DOHH2 (cell line): ENCODE data around the gene BRDT.

Experiments used
- H3F3A ChIP-seq: fragments of 200-600 bp; sonication (generic), shearing (Covaris generic); 2 replicates; pipeline ENCODE4 v1.6.0; 2016; ENCODE audit warnings: antibody characterized with exemption, mild to moderate bottlenecking; ENCODE audit not compliant: control insufficient read depth, insufficient read depth
- H3K27ac ChIP-seq: fragments of 200-600 bp; sonication (generic); 2 replicates; pipeline ENCODE4 v1.5.1; 2014; ENCODE audit warnings: low read depth, mild to moderate bottlenecking, low read length, moderate library complexity
- H3K27me3 ChIP-seq: fragments of 200-600 bp; sonication (generic); 2 replicates; pipeline ENCODE4 v1.6.1; 2014; ENCODE audit warnings: mild to moderate bottlenecking, low read length, mixed read lengths; ENCODE audit not compliant: control insufficient read depth
- H3K36me3 ChIP-seq: fragments of 200-600 bp; sonication (generic); 2 replicates; pipeline ENCODE4 v1.6.1; 2014; ENCODE audit warnings: mild to moderate bottlenecking, low read length, moderate library complexity, mixed read lengths; ENCODE audit not compliant: control insufficient read depth
- H3K4me1 ChIP-seq: fragments of 200-600 bp; sonication (generic); 2 replicates; pipeline ENCODE4 v1.6.1; 2014; ENCODE audit warnings: mild to moderate bottlenecking, low read length, mixed read lengths; ENCODE audit not compliant: control insufficient read depth
- H3K4me2 ChIP-seq: fragments of 200-600 bp; sonication (generic); 2 replicates; pipeline ENCODE4 v1.6.0; 2014; ENCODE audit warnings: mild to moderate bottlenecking, low read length, moderate library complexity
- H3K4me3 ChIP-seq: fragments of 200-600 bp; sonication (generic); 2 replicates; pipeline ENCODE4 v1.5.1; 2014; ENCODE audit warnings: mild to moderate bottlenecking, low read length, mixed read lengths
- H3K79me2 ChIP-seq: fragments of 200-600 bp; sonication (generic); 2 replicates; pipeline ENCODE4 v1.6.1; 2014; ENCODE audit warnings: mild to moderate bottlenecking, low read length, mixed read lengths; ENCODE audit not compliant: control insufficient read depth
- H3K9me2 ChIP-seq: fragments of 200-600 bp; sonication (generic); replicated peaks from 2 replicates; pipeline ENCODE4 v1.6.1; 2014; ENCODE audit warnings: mild to moderate bottlenecking, low read length, mixed read lengths; ENCODE audit not compliant: control insufficient read depth
- H3K9me3 ChIP-seq: fragments of 200-600 bp; sonication (generic); 2 replicates; pipeline ENCODE4 v1.6.1; 2014; ENCODE audit warnings: antibody characterized with exemption, low read length, mixed read lengths; ENCODE audit not compliant: control insufficient read depth, insufficient read depth
- H4K20me1 ChIP-seq: fragments of 200-600 bp; sonication (generic); 2 replicates; pipeline ENCODE4 v1.6.0; 2014; ENCODE audit warnings: low read depth, mild to moderate bottlenecking, antibody characterized with exemption, low read length, moderate library complexity; ENCODE audit not compliant: control insufficient read depth, insufficient read depth
- EZH2phosphoT487 ChIP-seq: fragments of 200-600 bp; sonication (generic); IDR thresholded peaks from 2 replicates; pipeline ENCODE4 v1.6.1; 2017; ENCODE audit warnings: borderline replicate concordance, mild to moderate bottlenecking, antibody characterized with exemption, low read length, moderate library complexity, mixed read lengths
- TF ChIP-seq, protein P1 (sequence below): fragments of 200-600 bp; sonication (generic); IDR thresholded peaks from one replicate; pipeline ENCODE4 v1.5.1; 2014; ENCODE audit warnings: antibody characterized with exemption, mild to moderate bottlenecking, low read depth, low read length; ENCODE audit not compliant: poor library complexity, severe bottlenecking

BRDT gene

DNA sequence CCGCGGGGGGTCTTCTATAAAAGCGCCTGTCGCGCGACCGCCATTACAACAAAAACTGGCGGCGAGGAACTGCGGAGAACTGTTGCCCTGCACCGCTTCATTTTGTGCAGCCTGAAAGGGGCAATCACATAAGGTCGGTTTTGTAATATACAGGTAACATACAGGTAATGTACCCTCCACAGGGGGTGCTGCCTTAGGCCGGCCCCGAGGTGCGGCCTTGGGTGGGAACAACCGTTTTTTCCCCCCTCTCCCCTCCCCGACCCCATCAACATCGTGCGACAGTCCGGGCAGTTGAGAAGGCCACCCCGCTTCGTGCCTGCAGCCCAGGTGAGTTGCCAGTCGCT lies at the start of gene BRDT:
Gene BRDT (plus strand): TSS at position 46 of the 344 bp plus-strand sequence. CDS start 13,354 bp downstream, outside the sequence.
- Histone ChIP-seq H3K27ac (no peak within 1 kb of the TSS), H3K79me2 (no peaks in the 10 kb centered on the region), H3K4me1 (no peaks in the 10 kb centered on the region), H3K27me3 (no peaks in the 10 kb centered on the region), H3K4me2 (no peak within 1 kb of the TSS), H3K4me3 (no peak within 1 kb of the TSS), H3F3A (no peaks in the 10 kb centered on the region), H3K9me3 (no peaks in the 10 kb centered on the region), H3K36me3 (no peaks in the 10 kb centered on the region), H3K9me2 (no peaks in the 10 kb centered on the region), H4K20me1 (no peaks in the 10 kb centered on the region)
- TF ChIP-seq EZH2phosphoT487: no peak
- TF ChIP-seq, protein P1, sequence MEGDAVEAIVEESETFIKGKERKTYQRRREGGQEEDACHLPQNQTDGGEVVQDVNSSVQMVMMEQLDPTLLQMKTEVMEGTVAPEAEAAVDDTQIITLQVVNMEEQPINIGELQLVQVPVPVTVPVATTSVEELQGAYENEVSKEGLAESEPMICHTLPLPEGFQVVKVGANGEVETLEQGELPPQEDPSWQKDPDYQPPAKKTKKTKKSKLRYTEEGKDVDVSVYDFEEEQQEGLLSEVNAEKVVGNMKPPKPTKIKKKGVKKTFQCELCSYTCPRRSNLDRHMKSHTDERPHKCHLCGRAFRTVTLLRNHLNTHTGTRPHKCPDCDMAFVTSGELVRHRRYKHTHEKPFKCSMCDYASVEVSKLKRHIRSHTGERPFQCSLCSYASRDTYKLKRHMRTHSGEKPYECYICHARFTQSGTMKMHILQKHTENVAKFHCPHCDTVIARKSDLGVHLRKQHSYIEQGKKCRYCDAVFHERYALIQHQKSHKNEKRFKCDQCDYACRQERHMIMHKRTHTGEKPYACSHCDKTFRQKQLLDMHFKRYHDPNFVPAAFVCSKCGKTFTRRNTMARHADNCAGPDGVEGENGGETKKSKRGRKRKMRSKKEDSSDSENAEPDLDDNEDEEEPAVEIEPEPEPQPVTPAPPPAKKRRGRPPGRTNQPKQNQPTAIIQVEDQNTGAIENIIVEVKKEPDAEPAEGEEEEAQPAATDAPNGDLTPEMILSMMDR: no peak

DNA sequence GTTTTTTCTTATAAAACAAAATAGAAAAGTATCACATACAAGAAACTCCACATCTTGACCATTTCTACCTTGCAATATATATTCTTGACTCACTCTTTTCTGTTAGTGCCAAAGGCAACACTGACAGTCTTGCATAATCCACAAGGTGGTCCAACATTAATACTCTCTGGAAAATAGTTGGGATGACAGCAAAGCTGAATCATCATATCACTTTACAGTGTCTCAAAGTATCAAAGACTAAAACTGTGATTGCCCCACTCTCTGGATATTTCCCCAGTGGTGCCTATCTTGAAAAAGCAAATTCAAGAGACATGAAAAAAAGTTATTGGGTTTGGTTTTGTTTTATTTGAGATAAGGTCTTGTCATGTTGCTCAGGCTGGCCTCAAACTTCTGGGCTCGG lies 48.6 kb upstream of the BRDT start:
- H3K4me2 ChIP-seq: no peak overlapping the region
- H3K4me3 ChIP-seq: no peak overlapping the region
- no peaks in the 10 kb centered on the region for H3K4me1 ChIP-seq
- H3K27me3 ChIP-seq: peaks cover 3% of the 10 kb centered on the region; the same call in 1 of the 2 replicates
- H3K27ac ChIP-seq: no peak overlapping the region
- TF ChIP-seq, protein P1: no peak
- no peak for TF ChIP-seq EZH2phosphoT487
- no peaks in the 10 kb centered on the region for H4K20me1 ChIP-seq
- no peaks in the 10 kb centered on the region for H3K36me3 ChIP-seq
- no peaks in the 10 kb centered on the region for H3F3A ChIP-seq
- no peaks in the 10 kb centered on the region for H3K9me3 ChIP-seq
- H3K79me2 ChIP-seq: no peaks in the 10 kb centered on the region
- no peaks in the 10 kb centered on the region for H3K9me2 ChIP-seq

DNA sequence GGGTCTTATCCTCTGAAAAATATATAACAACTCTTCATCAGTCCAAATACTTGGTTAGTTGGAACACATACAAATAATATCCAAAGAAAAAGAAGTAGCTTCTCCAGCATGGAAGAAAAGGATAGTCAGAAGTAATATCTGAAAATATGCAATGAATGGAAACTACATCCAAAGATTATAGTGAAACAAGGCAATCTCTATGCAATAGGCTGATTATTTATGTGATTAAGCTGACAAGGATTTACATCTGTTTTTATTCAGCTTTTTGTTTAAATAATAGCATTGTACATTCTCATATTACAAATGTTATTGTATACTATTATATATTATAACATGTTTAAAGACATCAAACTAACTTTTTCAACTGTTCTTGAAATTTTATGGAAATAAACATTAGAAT lies 48.0 kb upstream of the BRDT start:
- H3K79me2 ChIP-seq: no peaks in the 10 kb centered on the region
- H3K4me3 ChIP-seq: no peak overlapping the region
- no peaks in the 10 kb centered on the region for H3F3A ChIP-seq
- H3K36me3 ChIP-seq: no peaks in the 10 kb centered on the region
- peaks cover 3% of the 10 kb centered on the region; the same call in 1 of the 2 replicates for H3K27me3 ChIP-seq
- no peaks in the 10 kb centered on the region for H3K9me3 ChIP-seq
- H3K27ac ChIP-seq: no peak overlapping the region
- no peak for TF ChIP-seq EZH2phosphoT487
- TF ChIP-seq, protein P1: no peak
- no peaks in the 10 kb centered on the region for H4K20me1 ChIP-seq
- no peaks in the 10 kb centered on the region for H3K9me2 ChIP-seq
- H3K4me1 ChIP-seq: no peaks in the 10 kb centered on the region
- no peak overlapping the region for H3K4me2 ChIP-seq

DNA sequence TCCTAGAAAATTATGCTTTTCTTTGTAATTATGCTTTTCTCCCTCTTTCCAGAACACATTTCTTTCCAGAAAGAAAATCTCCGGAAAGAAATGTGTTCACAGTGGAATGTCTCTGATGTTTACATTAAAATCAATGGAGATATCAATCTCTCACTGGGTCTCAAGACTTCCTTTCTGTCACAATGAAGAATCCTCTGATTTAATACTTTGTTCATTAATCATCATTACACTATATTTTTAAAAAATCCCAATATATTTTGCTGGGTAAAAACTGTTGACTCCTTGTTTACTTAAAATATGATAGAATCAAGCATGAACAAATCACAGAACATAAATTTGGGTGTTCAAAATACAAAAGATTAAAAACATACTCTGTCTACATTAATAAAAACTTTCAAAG lies 36.9 kb upstream of the BRDT start:
- no peak overlapping the region for H3K4me3 ChIP-seq
- H3K27me3 ChIP-seq: no peaks in the 10 kb centered on the region
- TF ChIP-seq, protein P1: no peak
- no peak for TF ChIP-seq EZH2phosphoT487

More for the DNA sequence above, 36.9 kb upstream of the BRDT start:
- Histone ChIP-seq H3K4me2 (no peak overlapping the region), H3F3A (no peaks in the 10 kb centered on the region), H3K4me1 (no peaks in the 10 kb centered on the region), H3K27ac (no peak overlapping the region), H3K9me3 (no peaks in the 10 kb centered on the region), H3K9me2 (no peaks in the 10 kb centered on the region), H3K36me3 (no peaks in the 10 kb centered on the region), H4K20me1 (no peaks in the 10 kb centered on the region), H3K79me2 (no peaks in the 10 kb centered on the region)
